ENCODE data around the gene SLC41A1. TPM values are rescaled to one million over a fixed set of nuclear protein-coding genes. Genes with fewer than 3 reads are reported as not detected.

The SLC41A1 gene
- total RNA-seq, 1 experiment from 2014 or later = 49.7 TPM

DNA sequence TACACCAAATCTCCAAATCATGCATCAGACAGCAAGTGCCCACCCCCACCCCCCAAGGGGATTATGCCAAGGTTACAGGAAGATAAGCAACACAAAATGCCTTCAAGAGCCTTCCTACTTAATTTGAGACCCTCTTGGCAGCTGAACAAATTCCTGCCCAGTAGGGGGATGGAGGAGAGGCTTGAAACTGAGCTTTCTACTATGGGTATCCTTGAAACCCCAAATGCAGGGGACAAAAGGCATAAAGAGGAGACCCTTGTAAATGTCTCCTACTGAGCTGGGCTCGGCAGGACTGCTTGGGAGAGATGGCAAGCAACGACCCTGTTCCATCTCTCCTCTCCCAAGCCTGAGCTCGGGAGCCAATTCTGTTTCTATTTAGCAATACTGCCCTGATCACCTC lies 3.5 kb downstream of the SLC41A1 start:
- Mint-ChIP-seq H3K4me3 (ENCODE audit: unreplicated experiment) (no peak overlapping the region), H3K9me3 (ENCODE audit: unreplicated experiment) (no peaks in the 10 kb centered on the region), H3K36me3 (ENCODE audit: insufficient read depth, unreplicated experiment) (peaks cover 14% of the 10 kb centered on the region), H3K27ac (ENCODE audit: low read depth, unreplicated experiment) (no peak overlapping the region), H3K27me3 (ENCODE audit: insufficient read depth, unreplicated experiment) (no peaks in the 10 kb centered on the region), H3K4me1 (ENCODE audit: insufficient read depth, unreplicated experiment) (peaks cover 57% of the 10 kb centered on the region)
- TF ChIP-seq, protein P1, sequence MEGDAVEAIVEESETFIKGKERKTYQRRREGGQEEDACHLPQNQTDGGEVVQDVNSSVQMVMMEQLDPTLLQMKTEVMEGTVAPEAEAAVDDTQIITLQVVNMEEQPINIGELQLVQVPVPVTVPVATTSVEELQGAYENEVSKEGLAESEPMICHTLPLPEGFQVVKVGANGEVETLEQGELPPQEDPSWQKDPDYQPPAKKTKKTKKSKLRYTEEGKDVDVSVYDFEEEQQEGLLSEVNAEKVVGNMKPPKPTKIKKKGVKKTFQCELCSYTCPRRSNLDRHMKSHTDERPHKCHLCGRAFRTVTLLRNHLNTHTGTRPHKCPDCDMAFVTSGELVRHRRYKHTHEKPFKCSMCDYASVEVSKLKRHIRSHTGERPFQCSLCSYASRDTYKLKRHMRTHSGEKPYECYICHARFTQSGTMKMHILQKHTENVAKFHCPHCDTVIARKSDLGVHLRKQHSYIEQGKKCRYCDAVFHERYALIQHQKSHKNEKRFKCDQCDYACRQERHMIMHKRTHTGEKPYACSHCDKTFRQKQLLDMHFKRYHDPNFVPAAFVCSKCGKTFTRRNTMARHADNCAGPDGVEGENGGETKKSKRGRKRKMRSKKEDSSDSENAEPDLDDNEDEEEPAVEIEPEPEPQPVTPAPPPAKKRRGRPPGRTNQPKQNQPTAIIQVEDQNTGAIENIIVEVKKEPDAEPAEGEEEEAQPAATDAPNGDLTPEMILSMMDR (IDR thresholded peaks at IDR 0.05; ENCODE audit: unreplicated experiment) = no peak
- POLR2A ChIA-PET = interaction anchor here (0.6 to 5.1 kb wide), 3 partner anchors 17 to 60 kb away, joined by 3 to 32 read pairs (median 3); partner anchors contain the start of gene NUCKS1
- CTCF ChIA-PET = interaction anchor here (0.6 to 6.4 kb wide), 3 partner anchors 17 to 49 kb away, joined by 4 to 54 read pairs (median 4); no protein-coding TSS in a partner anchor
- BruUV-seq (replicated peaks) = no TSS peak
- intact Hi-C loops (cut with micrococcal nuclease) = no loop called here
- DNase-seq (ENCODE audit: unreplicated experiment) = no peak

DNA sequence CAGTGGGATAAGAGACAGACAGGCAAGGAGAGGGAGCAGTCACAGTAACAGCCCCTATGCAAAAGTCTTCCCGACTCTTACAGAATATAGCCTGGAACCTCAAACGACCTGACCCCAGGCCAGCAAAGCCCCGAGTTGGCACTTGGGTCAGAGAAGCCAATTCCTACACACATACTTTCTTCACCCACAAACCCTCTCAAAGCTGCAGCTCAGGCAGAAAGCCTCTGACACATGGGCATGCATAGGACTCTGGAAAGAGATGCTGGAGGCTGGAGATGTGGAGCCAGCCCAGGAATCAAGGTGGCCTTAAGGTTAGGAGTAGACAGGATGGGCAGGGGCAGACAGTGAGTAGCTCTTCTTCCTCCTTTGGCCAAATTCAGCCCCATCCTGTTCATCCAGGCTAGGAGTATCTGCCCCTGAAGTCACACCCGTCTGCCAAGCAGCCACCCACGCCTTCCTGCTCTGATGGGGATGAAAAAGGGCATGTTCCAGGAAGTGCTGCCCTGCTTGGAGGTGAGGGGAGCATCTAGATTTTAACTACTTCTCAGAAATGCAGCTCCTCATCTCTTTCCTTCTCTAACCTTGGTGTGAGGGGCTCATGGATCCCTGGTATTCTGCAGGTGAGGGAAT lies 7.8 kb downstream of the SLC41A1 start:
- intact Hi-C loops (cut with micrococcal nuclease) = no loop called here
- H3K36me3 Mint-ChIP-seq (ENCODE audit: insufficient read depth, unreplicated experiment) = peaks cover 20% of the 10 kb centered on the region
- ChIA-PET POLR2A (interaction anchor here (0.7 to 1.8 kb wide), 6 partner anchors 8 to 1043 kb away, joined by 3 to 7 read pairs (median 5); partner anchors contain the start of gene SLC41A1), CTCF (interaction anchor here (0.5 to 6.4 kb wide), 10 partner anchors 13 to 301 kb away, joined by 3 to 54 read pairs (median 4); partner anchors contain the start of gene RAB29)
- H3K9me3 Mint-ChIP-seq (ENCODE audit: unreplicated experiment) = no peaks in the 10 kb centered on the region
- BruUV-seq (replicated peaks) = no TSS peak
- TF ChIP-seq, protein P1 (IDR thresholded peaks at IDR 0.05; ENCODE audit: unreplicated experiment) = no peak
- H3K4me3 Mint-ChIP-seq (ENCODE audit: unreplicated experiment) = no peak overlapping the region
- peak; percentile 69 for DNase-seq (ENCODE audit: unreplicated experiment)
- peak overlapping the region; percentile 41 for H3K27ac Mint-ChIP-seq (ENCODE audit: low read depth, unreplicated experiment)
- H3K27me3 Mint-ChIP-seq (ENCODE audit: insufficient read depth, unreplicated experiment) = no peaks in the 10 kb centered on the region
- H3K4me1 Mint-ChIP-seq (ENCODE audit: insufficient read depth, unreplicated experiment) = peaks cover 27% of the 10 kb centered on the region

- POLR2A ChIA-PET = interaction anchor here (0.6 to 1.8 kb wide), 4 partner anchors 7 to 56 kb away, joined by 3 to 6 read pairs (median 5); partner anchors contain the start of gene SLC41A1
- Mint-ChIP-seq H3K27me3 (ENCODE audit: insufficient read depth, unreplicated experiment) (no peaks in the 10 kb centered on the region), H3K4me3 (ENCODE audit: unreplicated experiment) (no peak overlapping the region), H3K4me1 (ENCODE audit: insufficient read depth, unreplicated experiment) (peaks cover 27% of the 10 kb centered on the region), H3K9me3 (ENCODE audit: unreplicated experiment) (no peaks in the 10 kb centered on the region), H3K27ac (ENCODE audit: low read depth, unreplicated experiment) (no peak overlapping the region), H3K36me3 (ENCODE audit: insufficient read depth, unreplicated experiment) (peaks cover 20% of the 10 kb centered on the region)
- TF ChIP-seq, protein P1 (IDR thresholded peaks at IDR 0.05; ENCODE audit: unreplicated experiment) = no peak
- intact Hi-C loops (cut with micrococcal nuclease) = no loop called here
- BruUV-seq (replicated peaks) = no TSS peak
- DNase-seq (ENCODE audit: unreplicated experiment) = no peak
- CTCF ChIA-PET = interaction anchor here (0.5 to 6.4 kb wide), 12 partner anchors 12 to 771 kb away, joined by 3 to 54 read pairs (median 4); partner anchors contain the start of gene RAB29
Measured at GRCh38 chr1:205804605-205805004, 8.4 kb downstream of the SLC41A1 start.

DNA sequence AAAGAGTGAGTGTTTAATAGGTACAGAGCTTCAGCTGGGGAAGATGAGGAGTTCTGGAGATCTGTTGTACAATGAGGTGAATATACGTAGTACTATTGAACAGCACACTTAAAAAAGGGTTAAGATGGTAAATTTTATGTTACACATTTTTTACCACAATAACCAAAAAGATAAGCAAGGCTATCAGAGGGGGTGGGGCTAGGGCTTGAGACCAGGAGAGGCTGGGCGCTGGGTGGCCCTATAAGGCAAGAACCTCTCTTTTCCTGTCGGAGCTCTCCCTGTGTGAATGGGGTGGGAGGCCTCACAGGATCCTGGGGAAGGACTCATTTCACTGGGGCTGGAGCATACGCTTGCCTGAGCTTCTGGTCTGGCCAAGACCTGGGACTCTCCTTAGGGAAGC lies 9.0 kb downstream of the SLC41A1 start:
- BruUV-seq (replicated peaks) = no TSS peak
- intact Hi-C loops (cut with micrococcal nuclease) = no loop called here
- POLR2A ChIA-PET = interaction anchor here (0.6 to 1.8 kb wide), 5 partner anchors 8 to 55 kb away, joined by 3 to 6 read pairs (median 5); partner anchors contain the start of gene SLC41A1
- Mint-ChIP-seq H3K4me1 (ENCODE audit: insufficient read depth, unreplicated experiment) (peaks cover 22% of the 10 kb centered on the region), H3K27me3 (ENCODE audit: insufficient read depth, unreplicated experiment) (no peaks in the 10 kb centered on the region), H3K27ac (ENCODE audit: low read depth, unreplicated experiment) (no peak overlapping the region), H3K36me3 (ENCODE audit: insufficient read depth, unreplicated experiment) (peaks cover 13% of the 10 kb centered on the region), H3K4me3 (ENCODE audit: unreplicated experiment) (no peak overlapping the region), H3K9me3 (ENCODE audit: unreplicated experiment) (no peaks in the 10 kb centered on the region)
- DNase-seq (ENCODE audit: unreplicated experiment) = no peak
- TF ChIP-seq, protein P1 (IDR thresholded peaks at IDR 0.05; ENCODE audit: unreplicated experiment) = no peak
- CTCF ChIA-PET = interaction anchor here (0.6 to 6.4 kb wide), 6 partner anchors 12 to 547 kb away, joined by 3 to 54 read pairs (median 5); partner anchors contain the start of gene RAB29
